ENCODE measurements around the gene ITGAL. TPM values are rescaled to one million over a fixed set of nuclear protein-coding genes. Genes with fewer than 3 reads are reported as not detected.
A peak's percentile ranks its signal among the peaks of the same experiment; 100 is the strongest.

ITGAL gene
- total and polyA plus RNA-seq, 2 of the 8 experiments (the other 6 are each of a cell fraction or from before 2014, with no cell fraction given), result not detected

- Histone ChIP-seq H3K79me1 (ENCODE audit: low read depth, low read length) (no peaks in the 10 kb centered on the region), H3K4me2 (ENCODE audit: insufficient read depth in 1 of 2, low read depth in 2 of 2, low read length in 2 of 2) (peak overlapping the region; percentile 40 to 89), H2AFZ (ENCODE audit: low read length) (no peak overlapping the region), H3K23me2 (ENCODE audit: low read depth, low read length) (peaks cover 2% of the 10 kb centered on the region; the same call in 1 of the 2 replicates), H4K5ac (ENCODE audit: insufficient read length, low read depth, low read length) (no peak overlapping the region), H4K20me1 (replicated peaks in 1 of 2; ENCODE audit: control insufficient read depth in 1 of 2, insufficient read depth in 2 of 2, low read length in 2 of 2) (no peaks in the 10 kb centered on the region), H3K4me1 (replicated peaks in 1 of 4; ENCODE audit: control insufficient read depth in 3 of 4, insufficient read depth in 4 of 4, low read length in 3 of 4) (peaks cover 5 to 22% (median 19%) of the 10 kb centered on the region in 4 experiments), H3K79me2 (ENCODE audit: control insufficient read depth in 1 of 2, insufficient read depth in 2 of 2, low read length in 2 of 2) (no peaks in the 10 kb centered on the region; a peak in 1 of 4 replicates), H2BK120ac (replicated peaks; ENCODE audit: low read depth, low read length) (no peak overlapping the region), H3K18ac (ENCODE audit: extremely low read depth, low read length) (peak overlapping the region; percentile 24; the same call in 1 of the 2 replicates), H3K23ac (ENCODE audit: insufficient read length) (no peak overlapping the region), H3K56ac (replicated peaks; ENCODE audit: insufficient read length, low read depth, low read length) (no peak overlapping the region), H3K9me3 (ENCODE audit: insufficient read depth in 2 of 2, low read depth in 1 of 2, low read length in 1 of 2) (no peaks in the 10 kb centered on the region), H4K8ac (ENCODE audit: extremely low read depth, insufficient read depth, low read length) (no peak overlapping the region), H2AK5ac (ENCODE audit: low read depth, low read length) (no peak overlapping the region), H3K4ac (replicated peaks; ENCODE audit: insufficient read length, low read depth, low read length) (no peak overlapping the region), H2BK12ac (ENCODE audit: low read depth, low read length) (peak overlapping the region; percentile 35; the same call in 1 of the 2 replicates), H2BK15ac (ENCODE audit: low read length) (no peak overlapping the region), H3K27ac (ENCODE audit: low read depth, low read length) (0 out of 2 replicates have a peak overlapping the region, but pooled peaks have one; percentile 31), H2BK20ac (ENCODE audit: low read length) (peak overlapping the region; percentile 35; the same call in 1 of the 2 replicates), H3K36me3 (ENCODE audit: control insufficient read depth in 2 of 4, insufficient read depth in 4 of 4, low read length in 3 of 4) (no peaks in the 10 kb centered on the region), H2BK5ac (ENCODE audit: low read depth, low read length) (peak overlapping the region; percentile 49; the same call in 1 of the 2 replicates), H3K27me3 (replicated peaks in 1 of 4; ENCODE audit: control insufficient read depth in 3 of 4, extremely low read depth in 1 of 4, insufficient read depth in 3 of 4, low read length in 3 of 4) (no peaks in the 10 kb centered on the region), H3K14ac (ENCODE audit: insufficient read length) (no peak overlapping the region), H3K9ac (replicated peaks in 1 of 4; ENCODE audit: extremely low read depth in 1 of 4, low read depth in 3 of 4, low read length in 3 of 4) (no peak overlapping the region), H4K91ac (replicated peaks; ENCODE audit: insufficient read length, low read length) (no peak overlapping the region), H3K4me3 (ENCODE audit: extremely low read depth in 1 of 4, insufficient read depth in 2 of 4, low read depth in 3 of 4, low read length in 4 of 4) (peak overlapping the region in 1 of 4 experiments; percentile 30; a peak in 2 of 8 replicates)
- no peak for DNase-seq (ENCODE audit: low read depth in 1 of 2, low spot score in 2 of 2)
- POLR2A ChIA-PET (ENCODE audit: partially characterized antibody), result interaction anchor here (0.7 to 3.5 kb wide), 11 partner anchors 9 to 95 kb away, joined by 3 to 22 read pairs (median 4); partner anchors contain the start of genes ZNF688, ZNF689, ZNF764 and ZNF768
- CTCF ChIA-PET (ENCODE audit: partially characterized antibody), result interaction anchor here (0.6 to 2.5 kb wide), 9 partner anchors 12 to 111 kb away, joined by 3 to 10 read pairs (median 4); partner anchors contain the start of genes DCTPP1 and ZNF764
- no peak for TF ChIP-seq SP1 (IDR thresholded peaks at IDR 0.05; ENCODE audit: low read depth, low read length)
- peak; percentile 93 for TF ChIP-seq ASH2L (IDR thresholded peaks at IDR 0.05; ENCODE audit: low read length)
- TF ChIP-seq TEAD4 (IDR thresholded peaks at IDR 0.05; ENCODE audit: low read depth, low read length), result 0 out of 2 replicates have a peak, but pooled peaks have one; percentile 46
- WGBS, 2 experiments (ENCODE audit: extremely low coverage in 1 of 2, insufficient coverage in 1 of 2, insufficient read length in 1 of 2, insufficient replicate concordance in 2 of 2, low coverage in 1 of 2, low lambda C conversion rate in 2 of 2, missing lambda C conversion rate in 1 of 2), result 29% methylated on average over 10 of the region's 10 CpGs; no CpG with 5 or more reads in 1 of the 2 experiments
- FAIRE-seq, result no peak
Observed at GRCh38 chr16:30541502-30542329, 69.2 kb downstream of the ITGAL start.
